ENCODE results near the gene TMEM38B. TPM values are rescaled to one million over a fixed set of nuclear protein-coding genes. Genes with fewer than 3 reads are reported as not detected.
"Not testable (repeated sequence)": the region's sequence is repeated elsewhere in the genome, so short reads cannot be mapped to it uniquely, and the experiment has no call there.

Gene TMEM38B
- polyA plus RNA-seq, 1 experiment, result 7.5 TPM

GRCh38 chr9:105735366-105735765 is 41.0 kb downstream of the TMEM38B start:
- no peak for DNase-seq (ENCODE audit: low read depth, low spot score)
- ChIA-PET POLR2A (no interaction called here), CTCF (interaction anchor here (0.7 to 1.0 kb wide), 2 partner anchors 17 to 1277 kb away, joined by 4 read pairs; no protein-coding TSS in a partner anchor)
- TF ChIP-seq CTCF (IDR thresholded peaks at IDR 0.05; ENCODE audit: low read depth, low read length), result no peak
- no peaks in the 10 kb centered on the region for H3K27me3 ChIP-seq (ENCODE audit: control insufficient read depth, insufficient read depth, low read length)
- H3K27ac ChIP-seq (ENCODE audit: low read depth, low read length), result no peak overlapping the region
- peaks cover 7% of the 10 kb centered on the region for H3K9me3 ChIP-seq (ENCODE audit: control insufficient read depth, insufficient read depth, low read length)
- no peak overlapping the region for H3K4me3 ChIP-seq (ENCODE audit: low read depth, low read length)

GRCh38 chr9:105737205-105737604 is 42.9 kb downstream of the TMEM38B start:
- H3K27ac ChIP-seq (ENCODE audit: low read depth, low read length), result no peak overlapping the region
- peaks cover 7% of the 10 kb centered on the region for H3K9me3 ChIP-seq (ENCODE audit: control insufficient read depth, insufficient read depth, low read length)
- H3K27me3 ChIP-seq (ENCODE audit: control insufficient read depth, insufficient read depth, low read length), result no peaks in the 10 kb centered on the region
- CTCF ChIA-PET, result no interaction called here
- POLR2A ChIA-PET, result no interaction called here
- no peak for DNase-seq (ENCODE audit: low read depth, low spot score)
- no peak overlapping the region for H3K4me3 ChIP-seq (ENCODE audit: low read depth, low read length)
- TF ChIP-seq CTCF (IDR thresholded peaks at IDR 0.05; ENCODE audit: low read depth, low read length), result no peak

DNA sequence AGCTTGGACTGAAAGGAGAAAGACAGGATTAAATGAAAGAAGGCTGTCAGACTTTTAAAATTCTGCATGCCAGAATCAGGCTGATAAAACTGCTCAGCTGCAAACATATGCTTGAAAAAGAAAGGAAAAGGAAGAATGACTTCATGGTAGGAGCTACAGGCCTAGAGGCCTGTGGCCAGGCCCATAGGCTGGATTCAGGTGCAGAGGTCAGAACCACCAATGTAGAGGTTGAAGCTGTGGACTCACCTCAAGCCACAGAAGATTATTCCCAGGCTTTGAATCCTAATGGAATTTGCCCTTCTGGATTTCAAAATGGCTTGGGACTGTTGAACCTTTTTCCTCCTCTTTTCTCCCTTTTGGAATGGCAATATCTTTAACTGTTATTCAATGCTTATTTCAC is 47.7 kb downstream of the TMEM38B start:
- ChIA-PET CTCF (no interaction called here), POLR2A (no interaction called here)
- peaks cover under 1% of the 10 kb centered on the region; the same call in 1 of the 2 replicates for H3K9me3 ChIP-seq (ENCODE audit: control insufficient read depth, insufficient read depth, low read length)
- H3K27ac ChIP-seq (ENCODE audit: low read depth, low read length), result no peak overlapping the region
- H3K4me3 ChIP-seq (ENCODE audit: low read depth, low read length), result no peak overlapping the region
- H3K27me3 ChIP-seq (ENCODE audit: control insufficient read depth, insufficient read depth, low read length), result no peaks in the 10 kb centered on the region
- TF ChIP-seq CTCF (IDR thresholded peaks at IDR 0.05; ENCODE audit: low read depth, low read length), result no peak
- no peak for DNase-seq (ENCODE audit: low read depth, low spot score)

DNA sequence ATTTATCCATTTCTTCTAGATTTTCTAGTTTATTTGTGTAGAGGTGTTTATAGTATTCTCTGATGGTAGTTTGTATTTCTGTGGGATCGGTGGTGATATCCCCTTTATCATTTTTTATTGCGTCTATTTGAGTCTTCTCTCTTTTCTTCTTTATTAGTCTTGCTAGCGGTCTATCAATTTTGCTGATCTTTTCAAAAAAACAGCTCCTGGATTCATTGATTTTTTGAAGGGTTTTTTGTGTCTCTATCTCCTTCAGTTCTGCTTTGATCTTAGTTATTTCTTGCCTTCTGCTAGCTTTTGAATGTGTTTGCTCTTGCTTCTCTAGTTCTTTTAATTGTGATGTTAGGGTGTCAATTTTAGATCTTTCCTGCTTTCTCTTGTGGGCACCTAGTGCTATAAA is 53.0 kb downstream of the TMEM38B start:
- CTCF ChIA-PET; H3K27me3 ChIP-seq (ENCODE audit: control insufficient read depth, insufficient read depth, low read length); H3K9me3 ChIP-seq (ENCODE audit: control insufficient read depth, insufficient read depth, low read length); H3K27ac ChIP-seq (ENCODE audit: low read depth, low read length); POLR2A ChIA-PET; H3K4me3 ChIP-seq (ENCODE audit: low read depth, low read length); DNase-seq (ENCODE audit: low read depth, low spot score): not testable (repeated sequence)

- POLR2A ChIA-PET, result no interaction called here
- H3K4me3 ChIP-seq (ENCODE audit: low read depth, low read length), result no peak overlapping the region
- H3K9me3 ChIP-seq (ENCODE audit: control insufficient read depth, insufficient read depth, low read length), result no peaks in the 10 kb centered on the region
- CTCF ChIA-PET, result no interaction called here
- no peak for DNase-seq (ENCODE audit: low read depth, low spot score)
- TF ChIP-seq CTCF (IDR thresholded peaks at IDR 0.05; ENCODE audit: low read depth, low read length), result no peak
- no peaks in the 10 kb centered on the region for H3K27me3 ChIP-seq (ENCODE audit: control insufficient read depth, insufficient read depth, low read length)
- no peak overlapping the region for H3K27ac ChIP-seq (ENCODE audit: low read depth, low read length)
Measured at GRCh38 chr9:105751761-105752160, 57.4 kb downstream of the TMEM38B start.

Data from AG04450 (cell line).